H1 (cell line): ENCODE results near the gene DNAJC11. TPM values are rescaled to one million over a fixed set of nuclear protein-coding genes. Genes with fewer than 3 reads are reported as not detected.

Source experiments
- CTCF ChIA-PET: fragments of 300-600 bp; sonication (Branson Sonifier 250); formaldehyde crosslinking; loops from one replicate; lab custom pipeline; 2021; ENCODE audit not compliant: partially characterized antibody; lab: Charles Lee
- POLR2A ChIA-PET: fragments of 300-600 bp; sonication (Branson Sonifier 250); formaldehyde crosslinking; loops from one replicate; lab custom pipeline; 2021; ENCODE audit warnings: inconsistent platforms; ENCODE audit not compliant: partially characterized antibody; lab: Charles Lee
- DNase-seq, 2 experiments: peaks; one replicate each; pipeline versions ENCODE4 v3.0.0 to v3.0.0-alpha.2; 2010 to 2022; ENCODE audit warnings: low spot score in 2 of 2, low read depth in 1 of 2, mixed read lengths in 1 of 2
- FAIRE-seq: peaks from 2 replicates; lab custom pipeline; 2011; peaks lifted over from hg19 to GRCh38; lab: Jason Lieb, UNC
- H2AFZ ChIP-seq: 2 replicates; pipeline ENCODE4 v1.8.1; 2012; ENCODE audit warnings: low read length, inconsistent platforms
- H2AK5ac ChIP-seq: 2 replicates; pipeline ENCODE4 v1.6.1; 2013; ENCODE audit warnings: low read depth, low read length
- H2BK120ac ChIP-seq: replicated peaks from 2 replicates; pipeline ENCODE3; 2013; ENCODE audit warnings: low read depth, low read length, inconsistent platforms
- H2BK12ac ChIP-seq: 2 replicates; pipeline ENCODE4 v1.6.1; 2013; ENCODE audit warnings: low read depth, low read length
- H2BK15ac ChIP-seq: 2 replicates; pipeline ENCODE4 v1.6.1; 2013; ENCODE audit warnings: low read length
- H2BK20ac ChIP-seq: 2 replicates; pipeline ENCODE4 v1.6.1; 2013; ENCODE audit warnings: low read length
- H2BK5ac ChIP-seq: 2 replicates; pipeline ENCODE4 v1.6.1; 2013; ENCODE audit warnings: low read depth, low read length
- H3K14ac ChIP-seq: 2 replicates; pipeline ENCODE4 v1.6.1; 2013; ENCODE audit warnings: inconsistent platforms; ENCODE audit not compliant: insufficient read length
- H3K18ac ChIP-seq: 2 replicates; pipeline ENCODE4 v1.6.1; 2013; ENCODE audit warnings: low read length; ENCODE audit errors: extremely low read depth
- H3K23ac ChIP-seq: 2 replicates; pipeline ENCODE4 v1.6.1; 2013; ENCODE audit warnings: inconsistent platforms; ENCODE audit not compliant: insufficient read length
- H3K23me2 ChIP-seq: 2 replicates; pipeline ENCODE4 v1.6.1; 2013; ENCODE audit warnings: low read depth, low read length
- H3K27ac ChIP-seq: 2 replicates; pipeline ENCODE4 v1.6.1; 2011; ENCODE audit warnings: low read depth, low read length, inconsistent platforms
- H3K27me3 ChIP-seq, 4 experiments: replicated peaks in 1 of 4; 1 replicate in 1 of 4; 2 replicates in 3 of 4; pipeline versions ENCODE4 v1.6.1 to v1.8.1; 2011 to 2013; ENCODE audit warnings: low read length in 3 of 4, mild to moderate bottlenecking in 3 of 4, inconsistent platforms in 2 of 4, mixed read lengths in 2 of 4, moderate library complexity in 1 of 4; ENCODE audit not compliant: control insufficient read depth in 3 of 4, insufficient read depth in 3 of 4; ENCODE audit errors: extremely low read depth in 1 of 4
- H3K36me3 ChIP-seq, 4 experiments: 2 replicates each; pipeline versions ENCODE4 v1.6.1 to v1.8.1; 2011 to 2013; ENCODE audit warnings: mild to moderate bottlenecking in 4 of 4, low read length in 3 of 4, moderate library complexity in 2 of 4, control low read depth in 1 of 4, inconsistent platforms in 1 of 4; ENCODE audit not compliant: insufficient read depth in 4 of 4, control insufficient read depth in 2 of 4
- H3K4ac ChIP-seq: replicated peaks from 2 replicates; pipeline ENCODE3; 2013; ENCODE audit warnings: low read length, low read depth, mixed read lengths, inconsistent platforms; ENCODE audit not compliant: insufficient read length
- H3K4me1 ChIP-seq, 4 experiments: replicated peaks in 1 of 4; 1 replicate in 1 of 4; 2 replicates in 3 of 4; pipeline versions ENCODE4 v1.6.1 to v1.8.1; 2011 to 2013; ENCODE audit warnings: low read length in 3 of 4, inconsistent platforms in 2 of 4, mixed read lengths in 1 of 4; ENCODE audit not compliant: insufficient read depth in 4 of 4, control insufficient read depth in 3 of 4
- H3K4me2 ChIP-seq, 2 experiments: 2 replicates each; pipeline versions ENCODE4 v1.6.1 to v1.8.1; 2011 to 2013; ENCODE audit warnings: low read depth in 2 of 2, low read length in 2 of 2, control low read depth in 1 of 2, inconsistent platforms in 1 of 2, mild to moderate bottlenecking in 1 of 2; ENCODE audit not compliant: insufficient read depth in 1 of 2
- H3K4me3 ChIP-seq, 4 experiments: fragments of 200-600, 300-600 bp in 1 of 4; sonication (generic), shearing (Covaris generic), sonication (Bioruptor Twin) in 1 of 4; 2 replicates each; pipeline versions ENCODE4 v1.5.1 to v1.8.1; 2011 to 2016; ENCODE audit warnings: low read length in 4 of 4, low read depth in 3 of 4, control low read depth in 2 of 4, inconsistent platforms in 2 of 4, mild to moderate bottlenecking in 2 of 4, mixed read lengths in 1 of 4, moderate library complexity in 1 of 4; ENCODE audit not compliant: insufficient read depth in 2 of 4; ENCODE audit errors: extremely low read depth in 1 of 4
- H3K56ac ChIP-seq: replicated peaks from 2 replicates; pipeline ENCODE3; 2013; ENCODE audit warnings: low read depth, mild to moderate bottlenecking, mixed read lengths, low read length, inconsistent platforms; ENCODE audit not compliant: insufficient read length
- H3K79me1 ChIP-seq: 2 replicates; pipeline ENCODE4 v1.6.1; 2013; ENCODE audit warnings: low read depth, low read length, control low read depth
- H3K79me2 ChIP-seq, 2 experiments: 2 replicates each; pipeline versions ENCODE4 v1.6.1 to v1.8.1; 2012 to 2013; ENCODE audit warnings: low read length in 2 of 2, mild to moderate bottlenecking in 2 of 2, inconsistent platforms in 1 of 2; ENCODE audit not compliant: insufficient read depth in 2 of 2, control insufficient read depth in 1 of 2
- H3K9ac ChIP-seq, 4 experiments: replicated peaks in 1 of 4; 1 replicate in 1 of 4; 2 replicates in 3 of 4; pipeline versions ENCODE4 v1.6.1 to v1.8.1; 2011 to 2013; ENCODE audit warnings: low read depth in 3 of 4, low read length in 3 of 4, control low read depth in 2 of 4, mild to moderate bottlenecking in 2 of 4, moderate library complexity in 2 of 4, inconsistent platforms in 1 of 4; ENCODE audit errors: extremely low read depth in 1 of 4
- H3K9me3 ChIP-seq, 2 experiments: 2 replicates each; pipeline versions ENCODE4 v1.6.1 to v1.8.1; 2012 to 2013; ENCODE audit warnings: mild to moderate bottlenecking in 2 of 2, moderate library complexity in 2 of 2, control low read depth in 1 of 2, inconsistent platforms in 1 of 2, low read depth in 1 of 2, low read length in 1 of 2, mixed read lengths in 1 of 2; ENCODE audit not compliant: insufficient read depth in 2 of 2
- H4K20me1 ChIP-seq, 2 experiments: replicated peaks in 1 of 2; 2 replicates each; pipeline versions ENCODE3 to v1.8.1; 2011 to 2013; ENCODE audit warnings: inconsistent platforms in 2 of 2, low read length in 2 of 2, mild to moderate bottlenecking in 1 of 2; ENCODE audit not compliant: insufficient read depth in 2 of 2, control insufficient read depth in 1 of 2
- H4K5ac ChIP-seq: 2 replicates; pipeline ENCODE4 v1.6.1; 2013; ENCODE audit warnings: low read length, low read depth, mixed read lengths, inconsistent platforms; ENCODE audit not compliant: insufficient read length
- H4K8ac ChIP-seq: 2 replicates; pipeline ENCODE4 v1.8.0; 2013; ENCODE audit warnings: mild to moderate bottlenecking, moderate library complexity, low read length, inconsistent platforms; ENCODE audit not compliant: insufficient read depth; ENCODE audit errors: extremely low read depth
- H4K91ac ChIP-seq: replicated peaks from 2 replicates; pipeline ENCODE3; 2013; ENCODE audit warnings: low read length, mixed read lengths, inconsistent platforms; ENCODE audit not compliant: insufficient read length
- ASH2L ChIP-seq: fragments of 200-600, 300-600 bp; sonication (generic); IDR thresholded peaks from one replicate; pipeline ENCODE4 v1.7.1; 2017; ENCODE audit warnings: low read length
- BRCA1 ChIP-seq: IDR thresholded peaks from 2 replicates; pipeline ENCODE4 v1.6.1; 2012; ENCODE audit warnings: low read depth, low read length, improper control_type of control experiment
- SIN3A ChIP-seq, 2 experiments: IDR thresholded peaks in 1 of 2; conservative IDR thresholded peaks in 1 of 2; 2 replicates each; pipeline ENCODE4 v1.6.1; 2011 to 2012; ENCODE audit warnings: low read length in 2 of 2, improper control_type of control experiment in 1 of 2, low read depth in 1 of 2, mild to moderate bottlenecking in 1 of 2
- SIX5 ChIP-seq: IDR thresholded peaks from 2 replicates; pipeline ENCODE4 v1.6.1; 2011; ENCODE audit warnings: mild to moderate bottlenecking, low read depth, low read length
- TAF7 ChIP-seq: optimal IDR thresholded peaks from 2 replicates; pipeline ENCODE3; 2011; ENCODE audit warnings: low read depth, mild to moderate bottlenecking, inconsistent platforms, low read length, moderate library complexity, borderline replicate concordance
- WGBS, 2 experiments: shearing (Covaris generic) in 1 of 2; methylation state at CpG; one replicate each; pipeline versions ENCODE4 v1.1.6 to v1.1.7; 2013 to 2015; ENCODE audit warnings: low lambda C conversion rate in 2 of 2, mixed read lengths in 2 of 2, inconsistent platforms in 1 of 2, low coverage in 1 of 2, missing lambda C conversion rate in 1 of 2; ENCODE audit not compliant: insufficient replicate concordance in 2 of 2, insufficient coverage in 1 of 2, insufficient read length in 1 of 2; ENCODE audit errors: extremely low coverage in 1 of 2, missing lambda C conversion rate in 1 of 2; 5-methylcytosine and 5-hydroxymethylcytosine counted together
- polyA plus RNA-seq, 7 experiments: library from polyadenylated mRNA; depleted of rRNA in 3 of 7; stranded (reverse) in 5 of 7; unstranded in 2 of 7; fragments of >200 nt in 5 of 7; fragments of 200-250 nt in 2 of 7; gene quantifications; 1 replicate in 5 of 7; 2 replicates in 1 of 7; 4 replicates in 1 of 7; pipeline versions ENCODE4 v1.2.1 to v1.2.3, GENCODE V29; 2011 to 2013; ENCODE audit warnings: missing spikeins in 2 of 7, mixed read lengths in 2 of 7
- total RNA-seq: library from RNA; stranded (reverse); fragmentation: NEBNext Ultra II Directional; extraction: Animal tissue kit (Norgen Biotek cat#: 25700); gene quantifications from 2 replicates; pipeline ENCODE4 v1.2.1, GENCODE V29; 2021
- TF ChIP-seq, protein P1 (sequence below): IDR thresholded peaks from 2 replicates; pipeline ENCODE4 v1.6.1; 2011; ENCODE audit warnings: low read depth, mild to moderate bottlenecking, low read length; ENCODE audit not compliant: insufficient read depth
- TF ChIP-seq, protein P2 (sequence below): IDR thresholded peaks from 2 replicates; pipeline ENCODE4 v1.6.1; 2011; ENCODE audit warnings: low read length, improper control_type of control experiment
- TF ChIP-seq, protein P3 (sequence below): IDR thresholded peaks from 2 replicates; pipeline ENCODE4 v1.6.1; 2012; ENCODE audit warnings: low read length, inconsistent platforms

DNAJC11 gene
- total and polyA plus RNA-seq, 2 of the 8 experiments (the other 6 are each of a cell fraction or from before 2014, with no cell fraction given) = 43.9 to 90.9 TPM

DNA sequence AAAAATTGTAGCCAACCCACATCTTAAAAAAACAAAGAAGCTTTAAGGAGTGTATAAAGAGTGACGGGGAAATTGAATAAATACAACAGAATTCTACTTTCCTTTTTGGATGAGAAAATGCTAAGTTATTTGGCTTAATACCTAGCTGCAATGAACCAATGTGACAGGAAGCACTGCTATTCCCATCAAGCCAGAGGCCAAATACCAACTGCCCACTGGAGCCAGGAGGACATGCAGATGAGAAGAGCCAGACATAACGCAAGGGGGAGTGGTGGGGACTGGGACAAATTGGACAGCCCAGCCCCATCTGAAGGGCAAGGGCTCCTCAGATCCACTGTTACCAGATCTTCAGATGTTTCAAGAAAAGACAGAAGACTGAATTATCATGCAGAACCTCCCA is 25.7 kb downstream of the DNAJC11 start:
- Histone ChIP-seq H3K9ac (no peak overlapping the region), H3K14ac (no peak overlapping the region), H2BK12ac (no peak overlapping the region), H3K79me2 (peaks cover 0 to 6% of the 10 kb centered on the region in 2 experiments; a peak in 2 of 4 replicates), H2BK5ac (no peak overlapping the region), H3K4me3 (no peak overlapping the region), H2BK15ac (no peak overlapping the region), H3K18ac (no peak overlapping the region), H3K4ac (no peak overlapping the region), H3K4me2 (no peak overlapping the region), H3K79me1 (peaks cover 2% of the 10 kb centered on the region; the same call in 1 of the 2 replicates), H4K5ac (no peak overlapping the region), H4K8ac (no peak overlapping the region; the same call in 1 of the 2 replicates), H2BK120ac (no peak overlapping the region), H3K9me3 (no peaks in the 10 kb centered on the region), H4K20me1 (peaks cover 0 to 1% of the 10 kb centered on the region in 2 experiments), H2AFZ (no peak overlapping the region), H3K27ac (no peak overlapping the region), H2AK5ac (no peak overlapping the region), H3K36me3 (peaks cover 23 to 64% (median 47%) of the 10 kb centered on the region in 4 experiments), H2BK20ac (no peak overlapping the region), H3K27me3 (no peaks in the 10 kb centered on the region), H4K91ac (no peak overlapping the region), H3K23me2 (no peaks in the 10 kb centered on the region)
- ChIA-PET POLR2A (interaction anchor here (1.1 kb wide), 1 partner anchor 23 kb away, joined by 3 read pairs; no protein-coding TSS in a partner anchor), CTCF (no interaction called here)
- WGBS, 2 experiments = 85% methylated on average over 2 of the region's 2 CpGs; no CpG with 5 or more reads in 1 of the 2 experiments
- no peak for FAIRE-seq
- no peak for DNase-seq
- no peak for TF ChIP-seq BRCA1
- TF ChIP-seq SIX5 = no peak
- no peak for TF ChIP-seq TAF7
- no peak for TF ChIP-seq ASH2L
- TF ChIP-seq, protein P1, sequence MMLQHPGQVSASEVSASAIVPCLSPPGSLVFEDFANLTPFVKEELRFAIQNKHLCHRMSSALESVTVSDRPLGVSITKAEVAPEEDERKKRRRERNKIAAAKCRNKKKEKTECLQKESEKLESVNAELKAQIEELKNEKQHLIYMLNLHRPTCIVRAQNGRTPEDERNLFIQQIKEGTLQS = no peak
- TF ChIP-seq, protein P2, sequence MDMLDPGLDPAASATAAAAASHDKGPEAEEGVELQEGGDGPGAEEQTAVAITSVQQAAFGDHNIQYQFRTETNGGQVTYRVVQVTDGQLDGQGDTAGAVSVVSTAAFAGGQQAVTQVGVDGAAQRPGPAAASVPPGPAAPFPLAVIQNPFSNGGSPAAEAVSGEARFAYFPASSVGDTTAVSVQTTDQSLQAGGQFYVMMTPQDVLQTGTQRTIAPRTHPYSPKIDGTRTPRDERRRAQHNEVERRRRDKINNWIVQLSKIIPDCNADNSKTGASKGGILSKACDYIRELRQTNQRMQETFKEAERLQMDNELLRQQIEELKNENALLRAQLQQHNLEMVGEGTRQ = no peak
- TF ChIP-seq, protein P3, sequence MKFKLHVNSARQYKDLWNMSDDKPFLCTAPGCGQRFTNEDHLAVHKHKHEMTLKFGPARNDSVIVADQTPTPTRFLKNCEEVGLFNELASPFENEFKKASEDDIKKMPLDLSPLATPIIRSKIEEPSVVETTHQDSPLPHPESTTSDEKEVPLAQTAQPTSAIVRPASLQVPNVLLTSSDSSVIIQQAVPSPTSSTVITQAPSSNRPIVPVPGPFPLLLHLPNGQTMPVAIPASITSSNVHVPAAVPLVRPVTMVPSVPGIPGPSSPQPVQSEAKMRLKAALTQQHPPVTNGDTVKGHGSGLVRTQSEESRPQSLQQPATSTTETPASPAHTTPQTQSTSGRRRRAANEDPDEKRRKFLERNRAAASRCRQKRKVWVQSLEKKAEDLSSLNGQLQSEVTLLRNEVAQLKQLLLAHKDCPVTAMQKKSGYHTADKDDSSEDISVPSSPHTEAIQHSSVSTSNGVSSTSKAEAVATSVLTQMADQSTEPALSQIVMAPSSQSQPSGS = no peak
- no peak for TF ChIP-seq SIN3A (conservative IDR thresholded peaks at IDR 0.05 in 1 of 2, IDR thresholded peaks at IDR 0.05 in 1 of 2; ENCODE audit: low read depth in 1 of 2, low read length in 2 of 2)
- TF ChIP-seq, all 59 proteins: peak for 0
- Histone ChIP-seq H3K4me1 (no peaks in the 10 kb centered on the region), H3K23ac (no peak overlapping the region), H3K56ac (no peak overlapping the region)
